Activated T-cell treated with anti-CD3 and anti-CD28 coated beads, Interleukin-2, amount 50 U/mL, for 72 hours (primary cell): Measurements from ENCODE around the gene SSTR1. TPM values are rescaled to one million over a fixed set of nuclear protein-coding genes. Genes with fewer than 3 reads are reported as not detected.
A peak's percentile ranks its signal among the peaks of the same experiment; 100 is the strongest.

ENCODE experiments used
- ATAC-seq, 2 donors: fragments of 150-1000 bp; cut with Tn5 transposase; replicated peaks in 1 of 2; 2 replicates each; pipeline ENCODE4 v1.10.0; 2021; ENCODE audit warnings: moderate library complexity in 2 of 2, mild to moderate bottlenecking in 1 of 2
- DNase-seq, 2 donors: peaks; one replicate each; pipeline ENCODE4 v3.0.0; 2021 to 2022; ENCODE audit warnings: mixed read lengths in 1 of 2
- H3K27ac Mint-ChIP-seq: one replicate; pipeline ENCODE4 v1.8.0; 2022; ENCODE audit warnings: mild to moderate bottlenecking, moderate library complexity, mixed read lengths
- H3K27me3 Mint-ChIP-seq: one replicate; pipeline ENCODE4 v1.8.0; 2022; ENCODE audit warnings: low read depth, mixed read lengths
- H3K36me3 Mint-ChIP-seq, 2 donors: one replicate each; pipeline ENCODE4 v1.8.0; 2022; ENCODE audit warnings: mixed read lengths in 2 of 2, mild to moderate bottlenecking in 1 of 2; ENCODE audit not compliant: insufficient read depth in 2 of 2
- H3K4me1 Mint-ChIP-seq: one replicate; pipeline ENCODE4 v1.8.0; 2022; ENCODE audit warnings: low read depth, mixed read lengths
- H3K4me3 Mint-ChIP-seq, 2 donors: one replicate each; pipeline ENCODE4 v1.8.0; 2022; ENCODE audit warnings: mild to moderate bottlenecking in 2 of 2, mixed read lengths in 2 of 2, moderate library complexity in 2 of 2
- H3K9me3 Mint-ChIP-seq, 2 donors: one replicate each; pipeline ENCODE4 v1.8.0; 2022; ENCODE audit warnings: mixed read lengths in 2 of 2
- total RNA-seq, 2 donors: library from RNA; stranded (reverse); gene quantifications; one replicate each; pipeline ENCODE4 v1.2.3, GENCODE V29; 2022

The SSTR1 gene
- total RNA-seq, 2 donors from 2014 or later, result not detected

GRCh38 chr14:38205949-38206665 is 1.6 kb upstream of the SSTR1 start:
- no peak for DNase-seq
- H3K27me3 Mint-ChIP-seq, result peaks cover 49% of the 10 kb centered on the region
- peaks cover 0 to 2% of the 10 kb centered on the region in 2 donors for H3K9me3 Mint-ChIP-seq
- no peak for ATAC-seq
- peaks cover 31% of the 10 kb centered on the region for H3K4me1 Mint-ChIP-seq
- H3K27ac Mint-ChIP-seq, result no peak overlapping the region
- H3K36me3 Mint-ChIP-seq, result peaks cover 0 to 3% of the 10 kb centered on the region in 2 donors
- H3K4me3 Mint-ChIP-seq, result no peak overlapping the region

DNA sequence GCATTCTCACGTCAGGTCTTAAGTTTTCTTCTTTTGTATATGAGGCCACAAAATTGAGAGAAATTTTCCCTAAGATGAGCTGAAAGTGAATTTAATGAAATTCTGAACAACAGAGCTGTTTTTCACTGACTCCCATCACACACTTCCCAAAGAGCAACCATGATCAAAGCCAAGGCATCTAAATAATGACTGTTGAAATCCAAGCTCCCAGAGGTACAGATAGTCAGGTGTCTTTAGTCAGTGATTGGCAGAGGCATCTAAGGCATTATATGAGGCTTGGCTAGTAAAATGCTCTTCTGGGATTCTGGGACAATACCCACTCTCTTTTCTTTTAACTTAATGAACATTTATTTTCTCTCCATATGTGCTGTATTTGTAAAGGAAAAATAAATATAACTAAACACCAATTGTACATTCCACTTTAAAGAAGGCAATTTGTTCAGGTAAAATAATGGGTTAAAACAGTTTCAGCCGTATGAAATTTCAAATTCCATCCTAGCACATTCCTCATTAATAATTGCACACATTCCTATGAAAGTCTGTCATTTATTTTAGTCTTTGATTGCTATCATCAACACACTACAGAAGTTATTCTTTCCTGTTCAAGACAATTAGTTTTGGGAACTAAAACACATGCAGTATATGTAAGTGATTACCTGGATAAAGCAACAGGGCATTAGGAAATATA is 871 bp upstream of the SSTR1 start:
- DNase-seq (no peak), ATAC-seq (no peak)
- H3K9me3 Mint-ChIP-seq, result peaks cover 0 to 2% of the 10 kb centered on the region in 2 donors
- H3K4me3 Mint-ChIP-seq, result no peak overlapping the region
- H3K4me1 Mint-ChIP-seq, result peaks cover 31% of the 10 kb centered on the region
- peaks cover 56% of the 10 kb centered on the region for H3K27me3 Mint-ChIP-seq
- H3K27ac Mint-ChIP-seq, result no peak overlapping the region
- H3K36me3 Mint-ChIP-seq, result peaks cover 0 to 3% of the 10 kb centered on the region in 2 donors

GRCh38 chr14:38207377-38207735 is 348 bp upstream of the SSTR1 start:
- peaks cover 60% of the 10 kb centered on the region for H3K27me3 Mint-ChIP-seq
- ATAC-seq (no peak), DNase-seq (no peak)
- H3K4me1 Mint-ChIP-seq, result peaks cover 31% of the 10 kb centered on the region
- no peak overlapping the region for H3K4me3 Mint-ChIP-seq
- H3K27ac Mint-ChIP-seq, result no peak overlapping the region
- peaks cover 0 to 2% of the 10 kb centered on the region in 2 donors for H3K9me3 Mint-ChIP-seq
- H3K36me3 Mint-ChIP-seq, result peaks cover 0 to 3% of the 10 kb centered on the region in 2 donors

GRCh38 chr14:38208618-38209562 is 1.2 kb downstream of the SSTR1 start:
- peak; percentile 24 to 25 for DNase-seq

GRCh38 chr14:38209572-38210557 is 2.2 kb downstream of the SSTR1 start:
- DNase-seq (peak in 1 of 2 donors; percentile 25), ATAC-seq (peak in 1 of 2 donors; percentile 74)
- Mint-ChIP-seq H3K9me3 (peaks cover 0 to 2% of the 10 kb centered on the region in 2 donors), H3K36me3 (peaks cover 0 to 3% of the 10 kb centered on the region in 2 donors), H3K4me1 (peaks cover 31% of the 10 kb centered on the region), H3K4me3 (peak overlapping the region; percentile 53 to 77), H3K27ac (no peak overlapping the region), H3K27me3 (peaks cover 68% of the 10 kb centered on the region)

More at GRCh38 chr14:38208618-38209562, 1.2 kb downstream of the SSTR1 start:
- peaks cover 0 to 3% of the 10 kb centered on the region in 2 donors for H3K36me3 Mint-ChIP-seq
- H3K4me1 Mint-ChIP-seq, result peaks cover 31% of the 10 kb centered on the region
- peak; percentile 65 to 71 for ATAC-seq
- peaks cover 0 to 2% of the 10 kb centered on the region in 2 donors for H3K9me3 Mint-ChIP-seq
- H3K4me3 Mint-ChIP-seq, result peak overlapping the region; percentile 53 to 77
- peaks cover 68% of the 10 kb centered on the region for H3K27me3 Mint-ChIP-seq
- H3K27ac Mint-ChIP-seq, result no peak overlapping the region

GRCh38 chr14:38210587-38211216 is 3.0 kb downstream of the SSTR1 start:
- no peak overlapping the region for H3K27ac Mint-ChIP-seq
- DNase-seq (no peak), ATAC-seq (no peak)
- peaks cover 0 to 2% of the 10 kb centered on the region in 2 donors for H3K9me3 Mint-ChIP-seq
- peak overlapping the region; percentile 53 to 77 for H3K4me3 Mint-ChIP-seq
- H3K36me3 Mint-ChIP-seq, result peaks cover 0 to 3% of the 10 kb centered on the region in 2 donors
- H3K4me1 Mint-ChIP-seq, result peaks cover 31% of the 10 kb centered on the region
- H3K27me3 Mint-ChIP-seq, result peaks cover 68% of the 10 kb centered on the region

- Mint-ChIP-seq H3K4me3 (peak overlapping the region; percentile 13 to 77), H3K36me3 (peaks cover 0 to 3% of the 10 kb centered on the region in 2 donors), H3K27ac (no peak overlapping the region), H3K4me1 (peaks cover 31% of the 10 kb centered on the region), H3K9me3 (no peaks in the 10 kb centered on the region), H3K27me3 (peaks cover 64% of the 10 kb centered on the region)
- no peak for ATAC-seq
- DNase-seq, result no peak
Observed at GRCh38 chr14:38211255-38211735, 3.6 kb downstream of the SSTR1 start.

DNA sequence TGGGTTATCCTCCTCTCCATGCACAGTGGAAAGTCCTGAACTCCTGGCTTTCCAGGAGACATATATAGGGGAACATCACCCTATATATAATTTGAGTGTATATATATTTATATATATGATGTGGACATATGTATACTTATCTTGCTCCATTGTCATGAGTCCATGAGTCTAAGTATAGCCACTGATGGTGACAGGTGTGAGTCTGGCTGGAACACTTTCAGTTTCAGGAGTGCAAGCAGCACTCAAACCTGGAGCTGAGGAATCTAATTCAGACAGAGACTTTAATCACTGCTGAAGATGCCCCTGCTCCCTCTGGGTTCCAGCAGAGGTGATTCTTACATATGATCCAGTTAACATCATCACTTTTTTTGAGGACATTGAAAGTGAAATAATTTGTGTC is 4.4 kb downstream of the SSTR1 start:
- DNase-seq (no peak), ATAC-seq (no peak)
- no peak overlapping the region for H3K27ac Mint-ChIP-seq
- peaks cover 62% of the 10 kb centered on the region for H3K27me3 Mint-ChIP-seq
- H3K4me1 Mint-ChIP-seq, result peaks cover 31% of the 10 kb centered on the region
- no peaks in the 10 kb centered on the region for H3K9me3 Mint-ChIP-seq
- peak overlapping the region in 1 of 2 donors; percentile 2 for H3K4me3 Mint-ChIP-seq
- peaks cover 0 to 3% of the 10 kb centered on the region in 2 donors for H3K36me3 Mint-ChIP-seq

DNA sequence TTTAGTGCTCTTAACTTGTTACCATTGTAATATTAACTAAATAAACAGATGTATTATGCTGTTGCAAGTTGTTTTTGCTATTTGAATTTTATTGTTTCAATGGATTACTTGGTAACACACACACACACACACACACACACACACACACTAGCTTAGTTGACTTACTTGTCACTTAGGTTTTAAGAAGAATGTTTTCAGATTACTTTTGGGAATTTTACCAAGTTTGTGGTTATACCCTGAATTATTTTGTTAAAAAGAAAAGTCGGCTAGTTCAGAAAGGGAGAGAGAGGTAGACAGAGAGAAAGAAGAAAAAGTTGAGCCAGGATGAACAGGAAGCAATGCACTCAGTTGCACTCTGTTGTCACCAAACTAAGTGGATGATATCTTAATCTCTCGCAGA is 5.3 kb downstream of the SSTR1 start:
- H3K4me1 Mint-ChIP-seq, result peaks cover 23% of the 10 kb centered on the region
- no peak for DNase-seq
- H3K36me3 Mint-ChIP-seq, result peaks cover 0 to 3% of the 10 kb centered on the region in 2 donors

GRCh38 chr14:38217553-38217952 is 9.8 kb downstream of the SSTR1 start:
- ATAC-seq, result no peak
- DNase-seq, result no peak
- H3K36me3 Mint-ChIP-seq, result no peaks in the 10 kb centered on the region
- H3K27ac Mint-ChIP-seq, result no peak overlapping the region
- H3K9me3 Mint-ChIP-seq, result no peaks in the 10 kb centered on the region
- no peaks in the 10 kb centered on the region for H3K4me1 Mint-ChIP-seq
- peaks cover 14% of the 10 kb centered on the region for H3K27me3 Mint-ChIP-seq
- no peak overlapping the region for H3K4me3 Mint-ChIP-seq

More for the DNA sequence above, 5.3 kb downstream of the SSTR1 start:
- peaks cover 53% of the 10 kb centered on the region for H3K27me3 Mint-ChIP-seq
- no peak overlapping the region for H3K27ac Mint-ChIP-seq
- no peak for ATAC-seq
- no peak overlapping the region for H3K4me3 Mint-ChIP-seq
- no peaks in the 10 kb centered on the region for H3K9me3 Mint-ChIP-seq

DNA sequence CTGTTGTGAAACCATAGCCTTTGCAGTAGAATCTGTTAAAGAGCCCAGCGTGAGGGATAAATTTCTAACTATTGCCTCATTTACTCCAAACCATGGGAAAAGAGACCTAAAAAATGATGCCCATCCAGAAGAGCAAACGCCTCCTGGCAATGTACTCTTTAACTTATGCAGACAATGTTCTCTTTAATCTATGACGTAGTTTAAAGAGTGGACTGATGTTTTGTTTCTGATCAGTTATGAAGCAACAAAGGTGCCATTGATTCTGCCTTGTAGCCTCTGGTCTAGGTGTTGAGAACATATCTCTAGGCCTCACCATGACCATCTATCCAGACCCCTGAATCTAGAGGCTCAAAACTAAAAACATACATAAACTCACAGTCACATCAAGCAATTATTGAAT is 13.4 kb downstream of the SSTR1 start:
- H3K27ac Mint-ChIP-seq, result no peak overlapping the region
- no peaks in the 10 kb centered on the region for H3K9me3 Mint-ChIP-seq
- no peak for ATAC-seq
- H3K36me3 Mint-ChIP-seq, result no peaks in the 10 kb centered on the region
- DNase-seq, result no peak
- no peaks in the 10 kb centered on the region for H3K4me1 Mint-ChIP-seq
- H3K4me3 Mint-ChIP-seq, result no peak overlapping the region
- peaks cover 5% of the 10 kb centered on the region for H3K27me3 Mint-ChIP-seq
